Esophagus (tissue), 2 donors: ENCODE results near the gene ABHD17C. TPM values are rescaled to one million over a fixed set of nuclear protein-coding genes. Genes with fewer than 3 reads are reported as not detected.
"Not testable (repeated sequence)": the region's sequence is repeated elsewhere in the genome, so short reads cannot be mapped to it uniquely, and the experiment has no call there.

Experiments used
- H3K27ac ChIP-seq, 2 donors: one replicate each; pipeline ENCODE4 v1.5.1; 2013; ENCODE audit warnings: low read depth in 2 of 2, mild to moderate bottlenecking in 2 of 2, inconsistent platforms in 1 of 2, low read length in 1 of 2, moderate library complexity in 1 of 2
- H3K27me3 ChIP-seq, 2 donors: one replicate each; pipeline ENCODE4 v1.6.1; 2013; ENCODE audit warnings: low read length in 2 of 2, control low read depth in 1 of 2, mild to moderate bottlenecking in 1 of 2; ENCODE audit not compliant: insufficient read depth in 2 of 2, control insufficient read depth in 1 of 2
- H3K36me3 ChIP-seq, 2 donors: one replicate each; pipeline ENCODE4 v1.6.1; 2013; ENCODE audit warnings: low read length in 1 of 2; ENCODE audit not compliant: control insufficient read depth in 2 of 2, insufficient read depth in 2 of 2
- H3K4me1 ChIP-seq, 2 donors: one replicate each; pipeline ENCODE4 v1.6.1; 2013; ENCODE audit warnings: low read length in 1 of 2; ENCODE audit not compliant: control insufficient read depth in 2 of 2, insufficient read depth in 2 of 2
- H3K4me3 ChIP-seq, 2 donors: one replicate each; pipeline ENCODE4 v1.5.1; 2013; ENCODE audit warnings: low read length in 2 of 2, mild to moderate bottlenecking in 2 of 2, low read depth in 1 of 2, moderate library complexity in 1 of 2
- H3K9me3 ChIP-seq, 2 donors: one replicate each; pipeline ENCODE4 v1.6.1; 2013; ENCODE audit warnings: mild to moderate bottlenecking in 2 of 2, low read depth in 1 of 2, low read length in 1 of 2, moderate library complexity in 1 of 2; ENCODE audit not compliant: control insufficient read depth in 2 of 2, insufficient read depth in 1 of 2
- WGBS, 2 donors: extraction: QIAGEN DNeasy Blood & Tissue Kit; methylation state at CpG; one replicate each; pipeline ENCODE4 v1.1.7; 2013; 5-methylcytosine and 5-hydroxymethylcytosine counted together
- polyA plus RNA-seq, 2 donors: library from polyadenylated mRNA; stranded (reverse); fragments of 200-250 nt; gene quantifications; one replicate each; pipeline ENCODE4 v1.2.3, GENCODE V29; 2013
- donor health status: healthy with polysubstance abuse.
- donor health status: Bipolar disorder and iron deficiency.

ABHD17C gene
- 10 to 100 TPM; 26.6 to 27.3 TPM for polyA plus RNA-seq

- Histone ChIP-seq H3K27me3 (no peaks in the 10 kb centered on the region), H3K4me3 (peak within 1 kb of the TSS; percentile 79 to 87), H3K9me3 (no peaks in the 10 kb centered on the region), H3K36me3 (no peaks in the 10 kb centered on the region), H3K27ac (peak within 1 kb of the TSS; percentile 87 to 95), H3K4me1 (no peaks in the 10 kb centered on the region)
- WGBS, 2 donors, result 0 to 1% methylated on average over 42 to 122 of the region's 122 CpGs
Measured at GRCh38 chr15:80695099-80695910, at the start of gene ABHD17C. Gene ABHD17C, plus strand, starts transcription at chr15:80695310. Its CDS starts 120 bp downstream, at chr15:80695430.

- peaks cover under 1 to 2% of the 10 kb centered on the region in 2 donors for H3K9me3 ChIP-seq
- no peak overlapping the region for H3K27ac ChIP-seq
- H3K4me3 ChIP-seq, result no peak overlapping the region
- 48 to 59% methylated on average over 4 of the region's 4 CpGs for WGBS, 2 donors
- H3K27me3 ChIP-seq, result no peaks in the 10 kb centered on the region
- no peaks in the 10 kb centered on the region for H3K36me3 ChIP-seq
- no peaks in the 10 kb centered on the region for H3K4me1 ChIP-seq
Measured at GRCh38 chr15:80645494-80646065, 49.5 kb upstream of the ABHD17C start.

- not testable (repeated sequence) for H3K9me3 ChIP-seq
Measured at GRCh38 chr15:80647424-80647823, 47.7 kb upstream of the ABHD17C start.

GRCh38 chr15:80654299-80654698, 40.8 kb upstream of the ABHD17C start:
- H3K4me3 ChIP-seq, result no peak overlapping the region
- no peaks in the 10 kb centered on the region for H3K36me3 ChIP-seq
- H3K27ac ChIP-seq, result no peak overlapping the region
- peaks cover 0 to 4% of the 10 kb centered on the region in 2 donors for H3K9me3 ChIP-seq
- no peaks in the 10 kb centered on the region for H3K27me3 ChIP-seq
- H3K4me1 ChIP-seq, result no peaks in the 10 kb centered on the region
- WGBS, 2 donors, result 0% methylated on average over 1 of the region's 1 CpG; no CpG with 5 or more reads in 1 of the 2 donors

More at GRCh38 chr15:80647424-80647823, 47.7 kb upstream of the ABHD17C start:
- H3K4me3 ChIP-seq, H3K27me3 ChIP-seq, H3K36me3 ChIP-seq, H3K27ac ChIP-seq, H3K4me1 ChIP-seq: not testable (repeated sequence)
- WGBS, 2 donors, result 96 to 98% methylated on average over 30 of the region's 30 CpGs

- 10 to 15% methylated on average over 1 of the region's 1 CpG for WGBS, 2 donors
Measured at GRCh38 chr15:80659375-80659774, 35.7 kb upstream of the ABHD17C start.

GRCh38 chr15:80660119-80660518, 35.0 kb upstream of the ABHD17C start:
- Histone ChIP-seq H3K9me3 (no peaks in the 10 kb centered on the region), H3K4me3 (no peak overlapping the region), H3K4me1 (peaks cover 0 to 3% of the 10 kb centered on the region in 2 donors), H3K36me3 (no peaks in the 10 kb centered on the region), H3K27ac (no peak overlapping the region), H3K27me3 (no peaks in the 10 kb centered on the region)

More at GRCh38 chr15:80659375-80659774, 35.7 kb upstream of the ABHD17C start:
- peaks cover 0 to 3% of the 10 kb centered on the region in 2 donors for H3K4me1 ChIP-seq
- no peaks in the 10 kb centered on the region for H3K36me3 ChIP-seq
- no peaks in the 10 kb centered on the region for H3K27me3 ChIP-seq
- H3K9me3 ChIP-seq, result no peaks in the 10 kb centered on the region
- H3K27ac ChIP-seq, result peak overlapping the region in 1 of 2 donors; percentile 31
- no peak overlapping the region for H3K4me3 ChIP-seq

GRCh38 chr15:80662129-80662528, 33.0 kb upstream of the ABHD17C start:
- WGBS, 2 donors, result 27 to 33% methylated on average over 1 of the region's 1 CpG
- H3K4me3 ChIP-seq, result no peak overlapping the region
- H3K4me1 ChIP-seq, result peaks cover 0 to 3% of the 10 kb centered on the region in 2 donors
- H3K27ac ChIP-seq, result peak overlapping the region in 1 of 2 donors; percentile 78
- H3K27me3 ChIP-seq, result no peaks in the 10 kb centered on the region
- no peaks in the 10 kb centered on the region for H3K36me3 ChIP-seq
- H3K9me3 ChIP-seq, result no peaks in the 10 kb centered on the region

GRCh38 chr15:80662757-80663553, 32.2 kb upstream of the ABHD17C start:
- 63 to 64% methylated on average over 7 of the region's 7 CpGs for WGBS, 2 donors
- no peaks in the 10 kb centered on the region for H3K36me3 ChIP-seq
- H3K9me3 ChIP-seq, result no peaks in the 10 kb centered on the region
- H3K27ac ChIP-seq, result peak overlapping the region; percentile 81 to 89
- H3K4me1 ChIP-seq, result peaks cover 0 to 3% of the 10 kb centered on the region in 2 donors
- no peaks in the 10 kb centered on the region for H3K27me3 ChIP-seq
- no peak overlapping the region for H3K4me3 ChIP-seq

GRCh38 chr15:80665151-80665550, 30.0 kb upstream of the ABHD17C start:
- no peaks in the 10 kb centered on the region for H3K9me3 ChIP-seq
- 84 to 87% methylated on average over 2 of the region's 2 CpGs for whole genome bisulfite sequencing, 2 donors
- H3K27me3 ChIP-seq, result no peaks in the 10 kb centered on the region
- H3K4me1 ChIP-seq, result peaks cover 0 to 3% of the 10 kb centered on the region in 2 donors
- H3K36me3 ChIP-seq, result no peaks in the 10 kb centered on the region
- H3K27ac ChIP-seq, result peak overlapping the region; percentile 3 to 55
- no peak overlapping the region for H3K4me3 ChIP-seq
